ENCODE measurements around the gene F8.
"Not testable (repeated sequence)": the region's sequence is repeated elsewhere in the genome, so short reads cannot be mapped to it uniquely, and the experiment has no call there.

Gene F8

DNA sequence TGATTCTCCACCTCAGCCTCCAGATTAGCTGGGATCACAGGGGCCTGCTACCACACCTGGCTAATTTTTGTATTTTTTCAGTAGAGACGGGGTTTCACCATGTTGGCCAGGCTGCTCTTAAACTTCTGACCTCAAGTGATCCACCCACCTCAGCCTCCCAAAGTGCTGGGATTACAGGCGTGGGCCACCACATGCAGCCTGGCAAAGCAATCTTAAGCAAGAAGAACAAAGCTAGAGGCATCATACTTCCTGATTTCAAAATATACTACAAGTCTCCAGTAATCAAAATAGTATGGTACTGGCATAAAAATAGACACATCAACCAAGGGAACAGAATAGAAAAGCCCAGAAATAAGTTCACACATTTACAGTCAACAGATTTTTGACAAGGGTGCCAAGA, 149.2 kb downstream of the F8 start:
- no peak for DNase-seq (ENCODE audit: low spot score)

DNA sequence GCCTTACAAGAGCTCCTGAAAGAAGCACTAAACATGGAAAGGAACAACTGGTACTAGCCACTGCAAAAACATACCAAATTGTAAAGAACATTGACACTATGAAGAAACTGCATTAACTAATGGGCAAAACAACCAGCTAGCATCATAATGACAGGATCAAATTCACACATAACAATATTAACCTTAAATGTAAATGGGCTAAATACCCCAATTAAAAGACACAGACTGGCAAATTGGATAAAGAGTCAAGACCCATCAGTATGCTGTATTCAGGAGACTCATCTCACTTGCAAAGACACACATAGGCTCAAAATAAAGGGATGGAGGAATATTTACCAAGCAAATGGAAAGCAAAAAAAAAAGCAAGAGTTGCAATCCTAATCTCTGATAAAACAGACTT, 154.0 kb downstream of the F8 start:
- not testable (repeated sequence) for DNase-seq (ENCODE audit: low spot score)

DNA sequence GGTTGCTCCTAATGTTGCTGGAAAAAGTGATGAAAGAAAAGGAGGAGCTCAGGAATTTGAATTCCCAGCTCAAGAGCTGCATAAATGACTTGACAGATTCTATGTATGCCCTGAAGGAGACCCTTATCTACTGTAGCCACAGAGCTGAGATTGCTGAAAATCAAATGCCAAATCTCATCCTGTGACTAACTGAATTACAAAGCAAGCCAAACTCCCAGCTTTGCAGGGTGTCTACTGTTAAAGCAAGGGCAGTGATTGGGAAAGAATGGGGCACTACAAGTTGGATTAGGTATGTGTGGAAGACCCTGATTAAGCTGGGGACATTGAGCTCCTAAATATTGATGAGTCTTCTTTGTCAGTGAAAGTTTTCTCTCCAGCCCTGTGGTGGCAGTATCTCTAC, 167.3 kb downstream of the F8 start:
- no peak for DNase-seq (ENCODE audit: low spot score)

DNA sequence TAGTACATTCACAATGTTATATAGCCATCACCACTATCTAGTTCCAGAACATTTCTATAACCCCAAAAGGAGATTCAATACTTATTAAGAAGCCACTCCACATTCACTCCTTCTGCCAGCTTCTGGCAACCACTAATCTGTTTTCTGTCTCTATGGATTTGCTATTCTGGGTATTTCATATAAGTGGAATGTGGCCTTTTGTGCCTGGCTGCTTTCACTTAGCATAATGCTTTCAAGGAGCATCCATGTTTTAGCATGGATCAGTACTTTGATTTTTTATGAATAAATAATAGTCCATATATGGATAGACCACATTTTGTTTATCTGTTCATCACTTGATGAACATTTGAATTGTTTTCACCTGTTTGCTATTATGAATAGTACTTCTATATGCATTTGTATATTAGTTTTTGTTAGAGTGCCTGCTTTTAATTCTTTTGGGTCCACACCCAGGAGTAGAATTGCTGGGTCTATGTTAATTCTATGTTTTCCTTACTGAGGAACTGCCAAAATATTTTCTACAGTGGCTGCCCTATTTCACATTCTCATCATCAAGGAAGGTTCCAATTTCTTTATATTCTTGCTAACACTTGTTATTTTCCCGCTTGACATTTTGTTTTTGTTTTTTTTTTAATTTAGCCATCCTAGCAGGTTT, 171.4 kb downstream of the F8 start:
- no peak for DNase-seq (ENCODE audit: low spot score)

DNA sequence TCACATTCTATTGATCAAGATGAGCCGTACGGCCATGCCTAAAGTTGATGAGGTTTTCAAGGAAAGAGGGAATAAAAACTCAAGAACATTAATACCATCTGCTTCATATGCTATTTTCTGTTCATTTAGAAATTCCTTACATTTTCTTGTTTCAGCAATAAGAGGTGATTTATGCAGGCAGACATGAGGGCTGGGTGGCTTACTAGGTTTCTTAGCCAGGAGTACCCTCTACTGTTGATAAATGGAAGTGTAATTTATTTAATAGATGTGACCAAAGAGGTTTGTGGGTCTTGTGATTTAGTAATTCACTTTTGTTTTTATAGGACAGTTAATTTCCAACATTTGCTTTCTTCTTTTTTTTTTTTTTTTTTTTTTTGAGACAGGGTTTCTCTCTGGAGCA, 181.7 kb downstream of the F8 start:
- DNase-seq (ENCODE audit: low spot score) = peak; percentile 66

DNA sequence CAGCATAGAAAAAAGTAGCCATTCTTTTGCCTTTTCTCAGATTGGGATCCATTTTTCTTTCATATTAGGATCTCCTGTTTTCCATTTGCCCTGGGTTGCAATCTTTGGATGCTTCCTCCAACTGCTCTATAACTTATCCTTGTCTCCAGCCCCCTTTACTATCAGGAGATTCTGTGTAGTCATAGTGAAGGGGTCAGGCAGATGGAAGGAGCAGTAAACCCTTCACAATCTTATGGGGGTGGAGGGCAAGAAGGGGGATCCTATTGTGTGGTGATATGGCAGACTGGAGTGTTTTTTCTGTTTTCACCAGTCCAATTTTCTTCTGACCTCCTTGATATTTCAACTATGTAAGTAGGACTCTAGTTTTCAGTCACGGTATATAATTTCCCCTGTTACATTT, 186.4 kb downstream of the F8 start:
- no peak for DNase-seq (ENCODE audit: low spot score)

DNA sequence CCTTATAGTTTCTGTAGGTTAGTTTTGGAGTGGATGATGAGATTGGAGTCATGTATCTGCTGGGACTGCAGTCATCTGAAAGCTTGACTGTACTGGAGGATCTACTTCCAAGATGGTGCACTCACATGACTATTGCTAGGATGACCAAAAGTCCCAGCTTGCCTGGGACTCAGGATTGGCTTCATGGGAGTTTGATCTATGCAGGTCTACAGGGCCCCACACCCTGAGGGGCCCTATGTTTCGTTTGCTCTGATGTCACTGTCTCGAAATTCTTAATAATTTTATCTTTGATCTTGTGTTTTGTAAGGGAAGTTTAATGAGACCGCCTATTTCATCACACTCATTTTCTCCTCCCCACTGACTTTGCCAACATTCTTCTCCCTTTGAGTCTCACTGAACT, 188.0 kb downstream of the F8 start, which contains the start of gene SMIM9:
Gene SMIM9 (minus strand): TSS at position 101 of the 400 bp plus-strand sequence. CDS start 3,806 bp downstream, outside the sequence.
- DNase-seq (ENCODE audit: low spot score) = no peak

DNA sequence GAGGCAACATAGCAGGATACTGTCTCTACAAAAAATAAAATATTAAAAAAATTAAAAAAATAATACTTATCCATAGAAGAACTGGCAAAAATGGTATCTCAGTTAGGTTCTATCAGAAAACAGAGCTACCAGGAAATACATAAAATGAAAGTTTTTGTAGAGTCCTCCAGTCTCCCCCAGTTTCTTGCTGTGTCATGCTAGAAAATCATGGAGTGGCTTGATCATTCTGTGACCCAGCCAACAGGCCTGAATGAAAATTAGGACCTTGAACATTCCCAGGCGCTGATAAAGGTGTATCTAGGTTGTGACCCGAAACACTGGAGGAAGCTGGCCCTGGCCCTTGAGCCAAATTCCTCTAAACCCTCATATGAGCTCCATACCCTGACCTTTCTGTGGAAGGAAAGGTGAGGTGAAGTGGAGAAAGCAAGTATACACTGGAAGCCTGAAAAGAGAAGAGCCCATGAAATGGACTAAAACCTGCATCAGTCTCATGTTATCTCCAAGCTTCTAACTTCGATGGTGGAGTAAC, 188.7 kb downstream of the F8 start:
- DNase-seq (ENCODE audit: low spot score) = no peak

DNA sequence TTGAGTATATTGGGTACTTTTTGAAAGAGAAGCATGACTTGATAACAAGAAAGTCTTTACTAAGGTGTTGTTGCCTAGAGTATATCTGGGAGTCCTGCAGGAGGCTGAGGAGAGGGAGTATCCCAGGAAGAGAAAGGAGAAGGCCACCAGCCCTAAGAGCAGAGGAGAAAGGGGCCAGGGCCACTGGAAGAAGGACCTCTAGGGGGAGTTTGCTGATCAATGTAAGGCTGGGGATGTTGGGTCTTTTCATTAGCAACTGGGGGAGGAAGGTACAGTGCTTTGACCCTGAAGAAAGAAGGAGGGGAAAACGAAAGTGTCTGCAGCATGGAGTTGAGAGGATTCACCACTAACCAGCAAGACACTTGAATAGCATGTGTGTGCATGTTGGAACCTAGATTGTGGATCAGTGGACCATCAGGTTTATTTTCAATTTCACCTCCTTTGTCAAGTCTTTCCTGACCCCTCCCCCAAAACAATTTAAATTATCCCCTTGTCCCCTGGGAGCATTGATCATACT, 192.5 kb downstream of the F8 start:
- DNase-seq (ENCODE audit: low spot score) = no peak

DNA sequence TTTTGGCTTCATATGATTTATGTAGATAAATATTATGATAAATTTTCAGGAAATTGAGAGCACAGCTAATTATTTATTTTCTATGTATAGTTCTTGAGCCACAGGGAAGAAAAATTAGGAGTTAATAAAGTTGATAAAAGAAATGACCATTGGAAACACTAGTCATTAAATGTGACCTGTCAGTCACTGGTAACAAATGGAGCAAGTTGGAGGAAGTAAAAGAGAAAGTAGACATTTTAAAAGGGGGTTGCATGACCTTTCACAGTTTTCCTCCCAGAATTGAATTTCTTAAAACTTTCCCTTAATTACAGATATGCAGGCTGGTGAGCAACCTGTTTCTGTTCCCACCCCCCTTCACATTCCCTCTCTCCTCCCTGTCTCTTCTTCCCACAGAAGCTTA, 193.4 kb downstream of the F8 start:
- no peak for DNase-seq (ENCODE audit: low spot score)

DNA sequence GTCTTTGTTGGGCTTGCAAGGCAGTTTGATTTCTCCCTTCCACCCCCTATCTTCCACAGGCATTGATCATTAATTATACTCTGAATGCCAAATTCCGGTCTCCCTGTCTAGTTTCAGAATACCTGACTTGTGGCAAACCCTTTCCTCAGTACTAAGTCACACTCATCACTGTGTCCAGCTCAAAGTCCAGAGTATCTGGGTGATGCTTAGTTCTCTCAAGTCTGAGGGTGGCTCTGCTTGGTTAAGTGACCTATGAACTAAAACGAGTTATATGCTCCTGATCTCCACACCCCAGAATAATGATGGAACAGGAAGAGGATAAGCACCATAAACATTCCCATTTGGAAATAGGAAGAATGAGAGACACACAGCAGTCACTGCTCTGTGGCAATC, 194.5 kb downstream of the F8 start:
- no peak for DNase-seq (ENCODE audit: low spot score)

DNA sequence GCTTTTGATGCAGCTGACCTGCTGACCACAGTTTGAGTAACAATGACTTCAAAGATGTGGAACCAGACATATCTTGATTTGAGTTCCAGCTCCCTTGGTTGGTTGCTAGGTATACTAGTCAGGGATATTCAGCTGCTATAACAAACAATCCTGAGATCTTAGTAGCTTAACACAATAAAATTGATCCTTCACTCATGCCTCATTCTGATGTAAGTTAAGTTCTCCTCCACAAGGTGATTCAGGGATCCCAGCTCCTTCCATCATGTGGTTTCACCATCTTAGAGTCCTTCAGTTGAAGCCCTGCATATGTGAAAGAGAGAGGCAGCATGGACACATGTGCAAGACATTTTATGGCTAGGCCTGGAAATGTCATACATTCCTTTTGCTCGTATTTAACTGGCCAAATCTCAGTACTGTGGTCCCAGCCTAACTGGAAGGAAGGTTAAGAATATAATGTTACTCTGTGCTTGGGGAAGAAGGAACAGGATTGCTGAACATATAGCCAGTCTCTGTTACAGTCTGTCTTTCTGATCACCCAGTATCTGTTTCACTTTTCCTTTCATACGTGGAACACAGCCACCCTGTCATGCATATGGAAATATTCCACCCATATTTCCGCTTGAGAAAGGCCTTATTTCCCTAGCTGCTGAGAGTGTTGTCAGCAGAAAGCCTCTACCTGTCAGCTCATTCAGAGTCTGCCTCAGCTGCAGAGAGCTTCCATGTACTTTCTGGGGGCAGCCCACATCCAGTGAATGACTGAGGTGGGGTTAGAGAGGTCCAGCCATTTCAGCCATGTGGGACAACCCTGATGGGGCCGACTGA, 195.1 kb downstream of the F8 start:
- peak; percentile 57 for DNase-seq (ENCODE audit: low spot score)

DNA sequence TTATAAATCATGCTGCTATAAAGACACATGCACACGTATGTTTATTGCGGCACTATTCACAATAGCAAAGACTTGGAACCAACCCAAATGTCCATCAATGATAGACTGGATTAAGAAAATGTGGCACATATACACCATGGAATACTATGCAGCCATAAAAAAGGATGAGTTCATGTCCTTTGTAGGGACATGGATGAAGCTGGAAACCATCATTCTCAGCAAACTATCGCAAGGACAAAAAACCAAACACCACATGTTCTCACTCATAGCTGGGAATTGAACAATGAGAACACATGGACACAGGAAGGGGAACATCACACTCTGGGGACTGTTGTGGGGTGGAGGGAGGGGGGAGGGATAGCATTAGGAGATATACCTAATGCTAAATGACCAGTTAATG, 196.9 kb downstream of the F8 start:
- not testable (repeated sequence) for DNase-seq (ENCODE audit: low spot score)

DNA sequence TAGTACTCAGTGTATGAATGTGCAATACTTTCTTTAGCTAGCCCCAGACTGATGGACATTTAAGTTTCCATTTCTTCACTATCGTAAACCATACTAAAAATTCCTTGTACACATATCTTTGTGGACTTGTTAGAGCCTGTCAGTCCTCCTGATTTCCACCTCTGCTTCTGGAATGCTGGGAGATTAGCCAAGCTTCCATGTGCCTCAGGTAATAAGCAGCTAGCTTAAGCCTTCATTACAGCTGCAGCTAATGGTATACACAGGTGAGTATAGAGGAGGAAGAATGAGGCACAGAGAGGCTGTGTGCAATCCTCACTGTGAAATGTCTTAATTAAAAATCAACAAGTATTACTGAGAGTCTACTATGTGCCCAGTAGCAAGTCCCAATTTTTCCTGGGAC, 197.9 kb downstream of the F8 start:
- DNase-seq (ENCODE audit: low spot score) = no peak

DNA sequence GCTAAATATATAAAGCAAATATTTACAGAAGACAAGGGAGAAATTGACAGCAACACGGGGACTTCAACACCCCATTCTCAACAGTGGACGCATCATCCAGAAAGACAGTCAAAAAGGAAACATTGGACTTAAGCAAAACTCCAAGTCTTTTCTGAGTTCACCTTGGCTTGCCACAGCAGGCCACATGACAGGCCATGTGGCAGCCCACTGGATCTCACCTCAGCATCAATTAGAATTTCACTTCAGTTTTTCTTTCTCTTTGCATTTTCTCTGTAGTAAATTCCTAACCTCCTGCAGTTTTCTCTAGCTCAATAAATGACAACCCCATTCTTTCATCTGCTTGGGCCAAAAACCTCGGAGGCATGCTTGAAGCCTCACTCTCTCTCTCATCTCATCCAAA, 200.5 kb downstream of the F8 start:
- DNase-seq (ENCODE audit: low spot score) = no peak

DNA sequence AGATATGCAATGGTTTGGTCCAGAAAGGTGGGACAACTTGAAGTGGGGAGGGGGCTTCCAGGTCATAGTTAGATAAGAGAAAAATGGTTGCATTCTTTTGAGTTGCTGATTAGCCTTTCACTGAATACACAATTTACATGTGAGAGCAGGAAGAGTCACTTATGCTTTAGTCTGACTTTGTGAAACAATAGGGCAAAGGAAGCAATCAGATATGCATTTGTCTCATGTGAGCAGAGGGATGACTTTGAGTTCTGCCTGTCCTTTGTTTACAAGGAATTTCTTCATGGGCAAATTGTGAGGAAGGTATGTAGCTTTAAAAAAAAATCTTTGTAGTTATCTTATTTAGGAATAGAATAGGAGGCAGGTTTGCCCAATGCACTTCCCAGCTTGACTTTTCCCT, 201.0 kb downstream of the F8 start:
- no peak for DNase-seq (ENCODE audit: low spot score)

DNA sequence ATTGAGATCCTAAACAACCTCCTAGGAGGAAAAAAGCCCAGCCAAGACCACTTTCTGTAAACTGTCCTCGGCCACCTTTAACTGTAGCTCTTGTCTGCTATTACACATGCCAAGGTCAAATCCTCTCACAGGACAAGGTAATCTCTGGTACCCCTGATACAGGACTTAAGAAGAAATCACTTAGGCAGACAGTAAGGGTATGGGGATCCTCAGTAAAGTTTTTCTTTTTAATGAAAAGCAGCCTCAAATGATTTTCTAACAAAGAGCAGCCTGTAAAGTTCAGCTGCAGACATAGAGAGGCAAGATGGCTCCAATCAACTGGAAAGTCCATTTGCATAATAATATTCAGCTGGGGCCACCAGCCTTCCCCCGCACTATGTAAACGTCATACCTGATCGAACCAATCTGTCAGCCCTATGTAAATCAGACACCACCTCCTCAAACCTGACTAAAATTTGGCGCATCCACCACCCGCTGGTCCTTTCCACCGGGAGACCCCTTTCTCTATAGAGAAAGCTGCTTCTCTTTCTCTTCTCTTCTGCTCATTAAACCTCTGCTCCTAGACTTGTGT, 202.7 kb downstream of the F8 start:
- peak; percentile 76 for DNase-seq (ENCODE audit: low spot score)

DNA sequence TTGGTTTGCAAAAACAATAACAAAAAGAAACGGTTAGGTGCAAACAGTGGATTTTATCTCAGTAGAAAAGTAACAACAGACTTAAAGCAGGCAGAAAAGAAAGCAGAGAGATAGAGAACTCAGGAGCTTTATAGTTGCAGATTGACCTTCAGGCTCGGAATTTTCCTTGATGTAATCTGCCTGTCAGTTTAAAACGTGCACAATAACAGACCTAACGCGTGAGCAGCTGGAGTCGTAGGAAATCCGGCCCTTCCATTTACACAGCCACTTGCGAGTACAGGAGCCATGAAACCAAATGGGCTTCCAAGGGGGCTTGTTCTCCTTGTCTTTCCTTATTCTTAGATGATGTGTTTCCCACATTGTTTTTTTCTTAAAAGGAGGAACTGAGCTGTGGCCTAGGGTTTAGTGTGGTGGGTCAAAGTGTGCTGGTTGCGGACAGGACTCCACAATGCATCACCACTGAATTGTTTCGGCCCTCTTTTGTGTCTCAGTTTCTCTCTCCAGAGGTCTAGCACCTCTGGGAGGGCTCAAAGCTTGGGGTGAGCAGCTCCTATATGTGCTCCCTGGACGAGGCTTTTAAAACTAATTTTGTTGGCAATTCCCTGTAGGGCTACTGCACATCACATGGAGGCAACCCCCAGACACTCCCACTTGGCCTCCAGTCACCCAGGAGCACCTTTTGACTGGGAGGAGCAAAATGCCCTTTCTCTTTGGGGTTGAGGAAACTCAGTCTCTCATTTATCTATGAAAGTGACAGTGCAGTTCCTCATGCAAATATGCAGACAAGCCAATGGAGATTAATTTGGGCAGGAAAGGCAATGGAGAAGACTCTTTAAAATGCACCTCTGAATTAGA, 203.4 kb downstream of the F8 start:
- DNase-seq (ENCODE audit: low spot score) = peak; percentile 51

DNA sequence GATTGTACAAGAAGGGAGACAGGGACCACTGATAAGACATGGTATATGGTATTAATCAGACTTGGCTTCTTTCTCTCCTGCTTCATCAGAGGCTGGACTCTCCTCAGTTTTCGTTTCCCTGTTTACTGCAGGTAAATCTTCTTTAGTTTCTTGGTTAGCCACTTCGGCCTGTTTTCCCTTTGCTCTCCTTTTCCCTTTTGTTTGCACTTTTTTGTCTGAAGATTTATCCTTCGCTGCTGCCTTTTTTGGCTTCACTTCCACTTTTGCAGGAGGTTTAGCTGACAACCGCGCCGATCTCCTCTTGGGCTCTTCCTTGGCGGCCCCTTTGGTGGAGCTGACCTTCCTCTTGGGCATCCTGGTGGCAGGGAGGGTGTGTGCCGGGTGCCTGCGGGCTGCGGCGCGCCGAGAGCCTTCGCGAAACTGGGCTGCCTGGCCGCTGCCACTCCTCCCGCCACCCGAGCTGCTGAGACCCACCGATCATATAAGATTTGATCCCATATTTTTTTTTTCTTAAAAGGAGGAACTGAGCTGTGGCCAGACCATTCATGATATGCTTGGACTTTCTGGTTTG, 205.4 kb downstream of the F8 start:
- DNase-seq (ENCODE audit: low spot score) = not testable (repeated sequence)

DNA sequence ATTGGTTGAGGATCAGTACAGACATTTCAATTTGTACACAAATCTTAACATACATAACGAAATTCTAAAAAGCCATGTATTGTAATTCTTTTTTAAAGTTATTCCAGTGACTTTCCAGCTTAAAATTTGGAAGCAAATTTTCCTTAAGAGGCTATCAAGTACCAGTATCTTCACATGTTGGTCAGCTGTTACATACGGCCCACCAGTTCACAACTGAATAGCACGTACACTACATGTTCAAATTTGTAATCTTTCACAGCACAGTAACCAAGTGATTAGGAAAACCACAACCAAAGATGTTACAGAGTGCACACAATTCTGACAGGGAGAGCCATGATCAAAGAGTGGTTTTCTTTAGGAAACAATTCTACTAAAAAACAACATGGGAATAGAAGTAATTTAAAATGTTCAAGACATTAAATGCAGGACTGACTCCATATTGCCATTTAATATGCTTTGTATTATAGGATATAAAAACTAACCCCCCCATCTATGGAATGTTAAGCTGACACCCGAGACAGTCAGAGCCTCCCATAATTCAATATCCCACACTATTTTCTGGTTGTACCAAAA, 206.1 kb downstream of the F8 start:
- DNase-seq (ENCODE audit: low spot score) = not testable (repeated sequence)

DNA sequence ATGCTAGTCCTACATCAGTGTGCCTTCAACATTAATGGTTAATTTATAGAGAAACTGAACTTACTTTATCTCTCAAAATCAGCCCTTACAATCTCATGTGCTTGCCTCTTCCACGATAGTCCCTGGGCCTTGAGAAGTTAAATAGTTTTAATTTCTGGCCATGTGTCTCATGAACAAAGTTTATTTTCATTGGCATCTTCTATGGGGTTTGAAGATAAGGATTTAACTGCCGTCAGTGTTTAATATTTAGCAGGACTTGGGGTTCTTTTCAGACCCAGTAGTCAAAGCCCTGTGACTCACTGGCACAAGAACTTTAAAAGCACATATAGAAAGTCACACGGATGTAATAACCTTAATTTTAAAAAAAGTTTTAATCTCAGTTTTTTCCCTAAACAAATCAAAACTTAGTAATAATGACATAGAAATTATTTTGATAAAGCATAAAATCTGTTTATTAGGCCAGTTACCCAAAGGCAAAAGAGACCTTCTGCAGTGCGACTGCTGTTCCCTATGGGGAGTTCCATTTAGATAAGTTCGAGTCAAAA, 207.2 kb downstream of the F8 start:
- DNase-seq (ENCODE audit: low spot score) = no peak
